DOHH2 (cell line): ENCODE measurements around the gene PGF.
"Not testable (repeated sequence)": the region's sequence is repeated elsewhere in the genome, so short reads cannot be mapped to it uniquely, and the experiment has no call there.

Experiments
- H3F3A ChIP-seq: fragments of 200-600 bp; sonication (generic), shearing (Covaris generic); 2 replicates; pipeline ENCODE4 v1.6.0; 2016; ENCODE audit warnings: antibody characterized with exemption, mild to moderate bottlenecking; ENCODE audit not compliant: control insufficient read depth, insufficient read depth
- H3K27ac ChIP-seq: fragments of 200-600 bp; sonication (generic); 2 replicates; pipeline ENCODE4 v1.5.1; 2014; ENCODE audit warnings: low read depth, mild to moderate bottlenecking, low read length, moderate library complexity
- H3K27me3 ChIP-seq: fragments of 200-600 bp; sonication (generic); 2 replicates; pipeline ENCODE4 v1.6.1; 2014; ENCODE audit warnings: mild to moderate bottlenecking, low read length, mixed read lengths; ENCODE audit not compliant: control insufficient read depth
- H3K36me3 ChIP-seq: fragments of 200-600 bp; sonication (generic); 2 replicates; pipeline ENCODE4 v1.6.1; 2014; ENCODE audit warnings: mild to moderate bottlenecking, low read length, moderate library complexity, mixed read lengths; ENCODE audit not compliant: control insufficient read depth
- H3K4me1 ChIP-seq: fragments of 200-600 bp; sonication (generic); 2 replicates; pipeline ENCODE4 v1.6.1; 2014; ENCODE audit warnings: mild to moderate bottlenecking, low read length, mixed read lengths; ENCODE audit not compliant: control insufficient read depth
- H3K4me2 ChIP-seq: fragments of 200-600 bp; sonication (generic); 2 replicates; pipeline ENCODE4 v1.6.0; 2014; ENCODE audit warnings: mild to moderate bottlenecking, low read length, moderate library complexity
- H3K4me3 ChIP-seq: fragments of 200-600 bp; sonication (generic); 2 replicates; pipeline ENCODE4 v1.5.1; 2014; ENCODE audit warnings: mild to moderate bottlenecking, low read length, mixed read lengths
- H3K79me2 ChIP-seq: fragments of 200-600 bp; sonication (generic); 2 replicates; pipeline ENCODE4 v1.6.1; 2014; ENCODE audit warnings: mild to moderate bottlenecking, low read length, mixed read lengths; ENCODE audit not compliant: control insufficient read depth
- H3K9me2 ChIP-seq: fragments of 200-600 bp; sonication (generic); replicated peaks from 2 replicates; pipeline ENCODE4 v1.6.1; 2014; ENCODE audit warnings: mild to moderate bottlenecking, low read length, mixed read lengths; ENCODE audit not compliant: control insufficient read depth
- H3K9me3 ChIP-seq: fragments of 200-600 bp; sonication (generic); 2 replicates; pipeline ENCODE4 v1.6.1; 2014; ENCODE audit warnings: antibody characterized with exemption, low read length, mixed read lengths; ENCODE audit not compliant: control insufficient read depth, insufficient read depth
- H4K20me1 ChIP-seq: fragments of 200-600 bp; sonication (generic); 2 replicates; pipeline ENCODE4 v1.6.0; 2014; ENCODE audit warnings: low read depth, mild to moderate bottlenecking, antibody characterized with exemption, low read length, moderate library complexity; ENCODE audit not compliant: control insufficient read depth, insufficient read depth
- CTCF ChIP-seq: fragments of 200-600 bp; sonication (generic); IDR thresholded peaks from one replicate; pipeline ENCODE4 v1.5.1; 2014; ENCODE audit warnings: antibody characterized with exemption, mild to moderate bottlenecking, low read depth, low read length; ENCODE audit not compliant: poor library complexity, severe bottlenecking
- EZH2phosphoT487 ChIP-seq: fragments of 200-600 bp; sonication (generic); IDR thresholded peaks from 2 replicates; pipeline ENCODE4 v1.6.1; 2017; ENCODE audit warnings: borderline replicate concordance, mild to moderate bottlenecking, antibody characterized with exemption, low read length, moderate library complexity, mixed read lengths

Gene PGF

GRCh38 chr14:74935360-74935680 is 20.1 kb downstream of the PGF start:
- Histone ChIP-seq H3K9me3 (no peaks in the 10 kb centered on the region), H3K4me2 (no peak overlapping the region), H4K20me1 (no peaks in the 10 kb centered on the region), H3K9me2 (no peaks in the 10 kb centered on the region), H3K79me2 (no peaks in the 10 kb centered on the region), H3K27ac (no peak overlapping the region), H3K4me3 (no peak overlapping the region), H3K27me3 (peaks cover 3% of the 10 kb centered on the region; the same call in 1 of the 2 replicates), H3K4me1 (peaks cover 19% of the 10 kb centered on the region), H3K36me3 (no peaks in the 10 kb centered on the region), H3F3A (peaks cover 9% of the 10 kb centered on the region; the same call in 1 of the 2 replicates)
- TF ChIP-seq EZH2phosphoT487: no peak
- TF ChIP-seq CTCF: no peak

GRCh38 chr14:74934476-74935359 is 20.7 kb downstream of the PGF start:
- H3K36me3 ChIP-seq: no peaks in the 10 kb centered on the region

GRCh38 chr14:74934041-74934440 is 21.4 kb downstream of the PGF start:
- Histone ChIP-seq H3F3A (peaks cover 10% of the 10 kb centered on the region; the same call in 1 of the 2 replicates), H3K9me3 (no peaks in the 10 kb centered on the region), H3K4me2 (no peak overlapping the region), H3K79me2 (no peaks in the 10 kb centered on the region), H4K20me1 (no peaks in the 10 kb centered on the region), H3K4me1 (peaks cover 15% of the 10 kb centered on the region), H3K27ac (no peak overlapping the region), H3K27me3 (peaks cover 13% of the 10 kb centered on the region), H3K9me2 (no peaks in the 10 kb centered on the region), H3K36me3 (no peaks in the 10 kb centered on the region), H3K4me3 (no peak overlapping the region)
- TF ChIP-seq CTCF (no peak), EZH2phosphoT487 (no peak)

More at GRCh38 chr14:74934476-74935359, 20.7 kb downstream of the PGF start:
- TF ChIP-seq CTCF: no peak
- Histone ChIP-seq H3K4me2 (no peak overlapping the region), H3K79me2 (no peaks in the 10 kb centered on the region), H3K4me1 (peaks cover 13% of the 10 kb centered on the region), H4K20me1 (no peaks in the 10 kb centered on the region), H3K9me2 (no peaks in the 10 kb centered on the region), H3F3A (peaks cover 9% of the 10 kb centered on the region; the same call in 1 of the 2 replicates), H3K9me3 (no peaks in the 10 kb centered on the region), H3K4me3 (no peak overlapping the region), H3K27me3 (peaks cover 6% of the 10 kb centered on the region), H3K27ac (no peak overlapping the region)

- not testable (repeated sequence) for H3K79me2 ChIP-seq, H3K36me3 ChIP-seq, H4K20me1 ChIP-seq, H3K4me3 ChIP-seq, H3F3A ChIP-seq, H3K27ac ChIP-seq, H3K9me2 ChIP-seq, H3K9me3 ChIP-seq
- peaks cover 15% of the 10 kb centered on the region for H3K27me3 ChIP-seq
- peaks cover 17% of the 10 kb centered on the region for H3K4me1 ChIP-seq
- 0 out of 2 replicates have a peak overlapping the region, but pooled peaks have one; percentile 55 for H3K4me2 ChIP-seq
These were observed 22.5 kb downstream of the PGF start for GRCh38 chr14:74932936-74933335.
